ENCODE results near the gene SIM1. TPM values are rescaled to one million over a fixed set of nuclear protein-coding genes. Genes with fewer than 3 reads are reported as not detected.

Gene SIM1
- polyA plus RNA-seq, 1 experiment: 32.9 TPM

GRCh38 chr6:100456141-100456907 is 8.4 kb downstream of the SIM1 start:
- peaks cover 9% of the 10 kb centered on the region for H3K36me3 ChIP-seq (ENCODE audit: control insufficient read depth, insufficient read depth, low read length)
- DNase-seq (ENCODE audit: low read depth): no peak
- no peaks in the 10 kb centered on the region for H3K27me3 ChIP-seq (ENCODE audit: control insufficient read depth, insufficient read depth, low read length)
- POLR2A ChIA-PET: interaction anchor here (0.6 to 2.0 kb wide), 5 partner anchors 9 to 280 kb away, joined by 3 to 9 read pairs (median 4); partner anchors contain the start of gene SIM1
- CTCF ChIA-PET: interaction anchor here (0.7 to 11.7 kb wide), 8 partner anchors 8 to 349 kb away, joined by 3 to 161 read pairs (median 6); no protein-coding TSS in a partner anchor
- TF ChIP-seq, protein P1, sequence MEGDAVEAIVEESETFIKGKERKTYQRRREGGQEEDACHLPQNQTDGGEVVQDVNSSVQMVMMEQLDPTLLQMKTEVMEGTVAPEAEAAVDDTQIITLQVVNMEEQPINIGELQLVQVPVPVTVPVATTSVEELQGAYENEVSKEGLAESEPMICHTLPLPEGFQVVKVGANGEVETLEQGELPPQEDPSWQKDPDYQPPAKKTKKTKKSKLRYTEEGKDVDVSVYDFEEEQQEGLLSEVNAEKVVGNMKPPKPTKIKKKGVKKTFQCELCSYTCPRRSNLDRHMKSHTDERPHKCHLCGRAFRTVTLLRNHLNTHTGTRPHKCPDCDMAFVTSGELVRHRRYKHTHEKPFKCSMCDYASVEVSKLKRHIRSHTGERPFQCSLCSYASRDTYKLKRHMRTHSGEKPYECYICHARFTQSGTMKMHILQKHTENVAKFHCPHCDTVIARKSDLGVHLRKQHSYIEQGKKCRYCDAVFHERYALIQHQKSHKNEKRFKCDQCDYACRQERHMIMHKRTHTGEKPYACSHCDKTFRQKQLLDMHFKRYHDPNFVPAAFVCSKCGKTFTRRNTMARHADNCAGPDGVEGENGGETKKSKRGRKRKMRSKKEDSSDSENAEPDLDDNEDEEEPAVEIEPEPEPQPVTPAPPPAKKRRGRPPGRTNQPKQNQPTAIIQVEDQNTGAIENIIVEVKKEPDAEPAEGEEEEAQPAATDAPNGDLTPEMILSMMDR (IDR thresholded peaks at IDR 0.05; ENCODE audit: insufficient read depth, low read depth, low read length): no peak
- peak overlapping the region; percentile 46 for H3K4me3 ChIP-seq (ENCODE audit: low read depth, low read length)

GRCh38 chr6:100455230-100456124 is 9.2 kb downstream of the SIM1 start:
- H3K27me3 ChIP-seq (ENCODE audit: control insufficient read depth, insufficient read depth, low read length): no peaks in the 10 kb centered on the region
- TF ChIP-seq, protein P1 (IDR thresholded peaks at IDR 0.05; ENCODE audit: insufficient read depth, low read depth, low read length): no peak

GRCh38 chr6:100454551-100455229 is 10.0 kb downstream of the SIM1 start:
- no peaks in the 10 kb centered on the region for H3K27me3 ChIP-seq (ENCODE audit: control insufficient read depth, insufficient read depth, low read length)
- CTCF ChIA-PET: interaction anchor here (0.6 to 14.1 kb wide), 6 partner anchors 7 to 355 kb away, joined by 3 to 161 read pairs (median 6); partner anchors contain the start of gene SIM1

More at GRCh38 chr6:100455230-100456124, 9.2 kb downstream of the SIM1 start:
- DNase-seq (ENCODE audit: low read depth): no peak
- H3K36me3 ChIP-seq (ENCODE audit: control insufficient read depth, insufficient read depth, low read length): peaks cover 9% of the 10 kb centered on the region
- ChIA-PET CTCF (interaction anchor here (0.7 to 14.1 kb wide), 8 partner anchors 6 to 355 kb away, joined by 3 to 161 read pairs (median 10); partner anchors contain the start of gene SIM1), POLR2A (interaction anchor here (0.6 to 2.0 kb wide), 4 partner anchors 9 to 279 kb away, joined by 3 to 9 read pairs (median 4); partner anchors contain the start of gene SIM1)
- H3K4me3 ChIP-seq (ENCODE audit: low read depth, low read length): peak overlapping the region; percentile 46

GRCh38 chr6:100453701-100454521 is 10.8 kb downstream of the SIM1 start:
- DNase-seq (ENCODE audit: low read depth): no peak
- Histone ChIP-seq H3K4me3 (ENCODE audit: low read depth, low read length) (peak overlapping the region; percentile 46), H3K27me3 (ENCODE audit: control insufficient read depth, insufficient read depth, low read length) (no peaks in the 10 kb centered on the region), H3K36me3 (ENCODE audit: control insufficient read depth, insufficient read depth, low read length) (peaks cover 16% of the 10 kb centered on the region)
- ChIA-PET CTCF (interaction anchor here (0.6 to 14.1 kb wide), 7 partner anchors 8 to 354 kb away, joined by 3 to 161 read pairs (median 6); partner anchors contain the start of gene SIM1), POLR2A (interaction anchor here (0.6 to 1.6 kb wide), 5 partner anchors 9 to 276 kb away, joined by 3 to 8 read pairs (median 6); partner anchors contain the start of gene SIM1)
- TF ChIP-seq, protein P1 (IDR thresholded peaks at IDR 0.05; ENCODE audit: insufficient read depth, low read depth, low read length): no peak

More at GRCh38 chr6:100454551-100455229, 10.0 kb downstream of the SIM1 start:
- Histone ChIP-seq H3K36me3 (ENCODE audit: control insufficient read depth, insufficient read depth, low read length) (peaks cover 9% of the 10 kb centered on the region), H3K4me3 (ENCODE audit: low read depth, low read length) (peak overlapping the region; percentile 46)
- TF ChIP-seq, protein P1 (IDR thresholded peaks at IDR 0.05; ENCODE audit: insufficient read depth, low read depth, low read length): no peak
- DNase-seq (ENCODE audit: low read depth): no peak
- POLR2A ChIA-PET: interaction anchor here (1.0 to 2.0 kb wide), 4 partner anchors 10 to 279 kb away, joined by 4 to 9 read pairs (median 6); partner anchors contain the start of gene SIM1

Measured in BJ (cell line).